HepG2 (cell line): ENCODE data around the gene HOXC12. TPM values are rescaled to one million over a fixed set of nuclear protein-coding genes. Genes with fewer than 3 reads are reported as not detected.

Experiments
- CBX2 ChIP-seq, 2 experiments: fragments of 200-600 bp in 1 of 2; sonication (generic); formaldehyde crosslinking in 1 of 2; IDR thresholded peaks; 2 replicates each; pipeline versions ENCODE4 v1.7.0 to v1.8.1; 2018 to 2022; ENCODE audit warnings: low read depth in 2 of 2, low read length in 1 of 2, mild to moderate bottlenecking in 1 of 2, missing genetic modification reagents in 1 of 2
- polyA plus RNA-seq, 8 experiments: library from polyadenylated mRNA; depleted of rRNA in 3 of 8; stranded (reverse) in 7 of 8; unstranded in 1 of 8; fragments of >200 nt; fragmentation: Illumina TruSeq in 4 of 8; extraction: Trizol in 4 of 8; gene quantifications; 2 replicates each; pipeline versions ENCODE4 v1.2.1 to v1.2.3, GENCODE V29; 2011 to 2016; ENCODE audit warnings: low read depth in 4 of 8, missing spikeins in 1 of 8, mixed read lengths in 1 of 8; ENCODE audit not compliant: insufficient read depth in 1 of 8
- total RNA-seq, 5 experiments: library from RNA; depleted of rRNA; stranded (reverse); fragments of >200 nt; fragmentation: Illumina TruSeq; extraction: Trizol; gene quantifications; 2 replicates each; pipeline ENCODE4 v1.2.3, GENCODE V29; 2016; ENCODE audit warnings: low read depth in 1 of 5
- TF ChIP-seq, protein P1 (sequence below): sonication (generic); formaldehyde crosslinking; IDR thresholded peaks from 2 replicates; pipeline ENCODE4 v1.4.0; 2020; ENCODE audit warnings: missing genetic modification reagents
- TF ChIP-seq, protein P2 (sequence below): IDR thresholded peaks from 2 replicates; pipeline ENCODE4 v1.4.0; 2020; ENCODE audit warnings: mild to moderate bottlenecking, missing genetic modification reagents

HOXC12 gene
- total and polyA plus RNA-seq, 2 of the 13 experiments (the other 11 are each of a cell fraction or from before 2014, with no cell fraction given), result not detected

DNA sequence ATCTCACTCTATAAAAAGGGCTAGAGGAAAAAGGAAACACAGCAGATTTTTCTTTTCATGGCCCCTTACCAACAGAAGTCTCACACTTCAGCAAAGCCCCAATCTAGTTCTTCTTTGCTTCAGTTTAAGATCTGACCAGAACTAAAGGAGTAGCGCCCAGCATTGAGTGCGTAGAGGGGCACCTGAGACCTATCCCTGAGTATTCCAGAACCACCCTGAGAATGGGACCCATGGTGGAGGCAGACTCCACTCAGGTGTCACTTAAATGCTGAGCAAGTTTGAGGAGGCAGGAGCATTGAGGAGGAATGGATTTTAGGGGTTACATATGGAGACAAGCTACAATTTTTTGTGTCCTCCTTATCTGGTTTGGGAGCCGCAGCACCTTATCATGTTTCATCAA is 16.4 kb downstream of the HOXC12 start (continued):
- TF ChIP-seq, protein P1, sequence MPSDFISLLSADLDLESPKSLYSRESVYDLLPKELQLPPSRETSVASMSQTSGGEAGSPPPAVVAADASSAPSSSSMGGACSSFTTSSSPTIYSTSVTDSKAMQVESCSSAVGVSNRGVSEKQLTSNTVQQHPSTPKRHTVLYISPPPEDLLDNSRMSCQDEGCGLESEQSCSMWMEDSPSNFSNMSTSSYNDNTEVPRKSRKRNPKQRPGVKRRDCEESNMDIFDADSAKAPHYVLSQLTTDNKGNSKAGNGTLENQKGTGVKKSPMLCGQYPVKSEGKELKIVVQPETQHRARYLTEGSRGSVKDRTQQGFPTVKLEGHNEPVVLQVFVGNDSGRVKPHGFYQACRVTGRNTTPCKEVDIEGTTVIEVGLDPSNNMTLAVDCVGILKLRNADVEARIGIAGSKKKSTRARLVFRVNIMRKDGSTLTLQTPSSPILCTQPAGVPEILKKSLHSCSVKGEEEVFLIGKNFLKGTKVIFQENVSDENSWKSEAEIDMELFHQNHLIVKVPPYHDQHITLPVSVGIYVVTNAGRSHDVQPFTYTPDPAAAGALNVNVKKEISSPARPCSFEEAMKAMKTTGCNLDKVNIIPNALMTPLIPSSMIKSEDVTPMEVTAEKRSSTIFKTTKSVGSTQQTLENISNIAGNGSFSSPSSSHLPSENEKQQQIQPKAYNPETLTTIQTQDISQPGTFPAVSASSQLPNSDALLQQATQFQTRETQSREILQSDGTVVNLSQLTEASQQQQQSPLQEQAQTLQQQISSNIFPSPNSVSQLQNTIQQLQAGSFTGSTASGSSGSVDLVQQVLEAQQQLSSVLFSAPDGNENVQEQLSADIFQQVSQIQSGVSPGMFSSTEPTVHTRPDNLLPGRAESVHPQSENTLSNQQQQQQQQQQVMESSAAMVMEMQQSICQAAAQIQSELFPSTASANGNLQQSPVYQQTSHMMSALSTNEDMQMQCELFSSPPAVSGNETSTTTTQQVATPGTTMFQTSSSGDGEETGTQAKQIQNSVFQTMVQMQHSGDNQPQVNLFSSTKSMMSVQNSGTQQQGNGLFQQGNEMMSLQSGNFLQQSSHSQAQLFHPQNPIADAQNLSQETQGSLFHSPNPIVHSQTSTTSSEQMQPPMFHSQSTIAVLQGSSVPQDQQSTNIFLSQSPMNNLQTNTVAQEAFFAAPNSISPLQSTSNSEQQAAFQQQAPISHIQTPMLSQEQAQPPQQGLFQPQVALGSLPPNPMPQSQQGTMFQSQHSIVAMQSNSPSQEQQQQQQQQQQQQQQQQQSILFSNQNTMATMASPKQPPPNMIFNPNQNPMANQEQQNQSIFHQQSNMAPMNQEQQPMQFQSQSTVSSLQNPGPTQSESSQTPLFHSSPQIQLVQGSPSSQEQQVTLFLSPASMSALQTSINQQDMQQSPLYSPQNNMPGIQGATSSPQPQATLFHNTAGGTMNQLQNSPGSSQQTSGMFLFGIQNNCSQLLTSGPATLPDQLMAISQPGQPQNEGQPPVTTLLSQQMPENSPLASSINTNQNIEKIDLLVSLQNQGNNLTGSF (CRISPR knock-in tag), result no peak
- TF ChIP-seq, protein P2, sequence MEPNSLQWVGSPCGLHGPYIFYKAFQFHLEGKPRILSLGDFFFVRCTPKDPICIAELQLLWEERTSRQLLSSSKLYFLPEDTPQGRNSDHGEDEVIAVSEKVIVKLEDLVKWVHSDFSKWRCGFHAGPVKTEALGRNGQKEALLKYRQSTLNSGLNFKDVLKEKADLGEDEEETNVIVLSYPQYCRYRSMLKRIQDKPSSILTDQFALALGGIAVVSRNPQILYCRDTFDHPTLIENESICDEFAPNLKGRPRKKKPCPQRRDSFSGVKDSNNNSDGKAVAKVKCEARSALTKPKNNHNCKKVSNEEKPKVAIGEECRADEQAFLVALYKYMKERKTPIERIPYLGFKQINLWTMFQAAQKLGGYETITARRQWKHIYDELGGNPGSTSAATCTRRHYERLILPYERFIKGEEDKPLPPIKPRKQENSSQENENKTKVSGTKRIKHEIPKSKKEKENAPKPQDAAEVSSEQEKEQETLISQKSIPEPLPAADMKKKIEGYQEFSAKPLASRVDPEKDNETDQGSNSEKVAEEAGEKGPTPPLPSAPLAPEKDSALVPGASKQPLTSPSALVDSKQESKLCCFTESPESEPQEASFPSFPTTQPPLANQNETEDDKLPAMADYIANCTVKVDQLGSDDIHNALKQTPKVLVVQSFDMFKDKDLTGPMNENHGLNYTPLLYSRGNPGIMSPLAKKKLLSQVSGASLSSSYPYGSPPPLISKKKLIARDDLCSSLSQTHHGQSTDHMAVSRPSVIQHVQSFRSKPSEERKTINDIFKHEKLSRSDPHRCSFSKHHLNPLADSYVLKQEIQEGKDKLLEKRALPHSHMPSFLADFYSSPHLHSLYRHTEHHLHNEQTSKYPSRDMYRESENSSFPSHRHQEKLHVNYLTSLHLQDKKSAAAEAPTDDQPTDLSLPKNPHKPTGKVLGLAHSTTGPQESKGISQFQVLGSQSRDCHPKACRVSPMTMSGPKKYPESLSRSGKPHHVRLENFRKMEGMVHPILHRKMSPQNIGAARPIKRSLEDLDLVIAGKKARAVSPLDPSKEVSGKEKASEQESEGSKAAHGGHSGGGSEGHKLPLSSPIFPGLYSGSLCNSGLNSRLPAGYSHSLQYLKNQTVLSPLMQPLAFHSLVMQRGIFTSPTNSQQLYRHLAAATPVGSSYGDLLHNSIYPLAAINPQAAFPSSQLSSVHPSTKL (CRISPR knock-in tag), result no peak
- TF ChIP-seq CBX2 (IDR thresholded peaks at IDR 0.05; ENCODE audit: low read depth, low read length) (no peak), CBX2 (CRISPR knock-in tag; IDR thresholded peaks at IDR 0.05; ENCODE audit: low read depth) (no peak)
- TF ChIP-seq, all 625 proteins: peak for 0
